GM18508 (cell line): ENCODE results near the gene PRKCE.

Experiments
- ATAC-seq: cut with Tn5 transposase; IDR thresholded peaks from one replicate; pipeline ENCODE4 v1.9.1; 2021; ENCODE audit warnings: moderate number of reproducible peaks; ENCODE audit not compliant: insufficient read depth, unreplicated experiment

Gene PRKCE

DNA sequence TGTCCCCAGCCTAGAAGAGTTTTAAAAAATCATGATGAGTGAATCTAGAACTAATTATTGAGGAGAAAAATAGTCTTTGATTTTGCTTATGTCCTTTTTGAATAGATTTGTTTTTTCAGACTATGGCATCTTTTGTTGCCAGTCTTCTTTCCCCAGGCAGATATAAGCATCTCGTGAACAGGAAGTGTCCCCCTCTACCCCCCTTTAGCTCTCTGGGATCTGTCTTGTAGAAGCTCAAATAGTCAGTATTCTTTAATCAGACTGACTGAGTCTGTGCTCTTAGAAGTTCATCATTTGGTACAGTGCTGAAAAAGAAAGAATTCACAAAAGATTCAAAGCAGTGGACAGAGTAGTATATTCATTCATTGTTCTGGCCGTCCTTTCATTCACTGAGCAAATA is 10.4 kb downstream of the PRKCE start:
- ATAC-seq, result no peak

DNA sequence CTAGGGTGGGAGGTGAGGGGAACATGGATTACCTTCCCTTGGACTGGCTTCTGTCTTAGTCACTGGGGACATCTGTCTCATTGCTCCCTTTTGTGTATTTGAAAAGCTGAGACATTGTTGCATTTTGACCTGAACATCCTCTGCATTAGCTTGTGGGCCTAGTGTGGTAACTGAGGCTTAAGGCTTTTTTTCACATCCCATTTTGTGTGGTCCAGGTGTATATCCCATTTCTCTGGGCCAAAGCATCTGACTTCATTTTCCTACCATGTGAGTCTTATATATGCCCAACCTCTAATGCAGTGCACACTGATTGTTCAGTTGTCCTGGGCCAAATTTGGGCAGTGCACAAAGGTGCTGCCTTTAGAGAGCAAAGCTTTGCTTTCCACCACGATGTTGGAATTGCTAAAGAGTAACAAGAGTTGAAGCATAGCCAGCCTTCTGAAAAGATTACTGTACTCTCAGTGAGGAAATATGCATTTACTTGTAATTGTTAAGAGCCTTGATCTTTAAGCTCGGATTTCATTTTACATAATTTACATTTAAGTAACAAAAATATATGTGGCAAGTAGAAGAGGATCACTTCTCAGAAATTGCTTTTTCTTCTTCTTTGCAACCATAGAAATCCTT is 13.3 kb downstream of the PRKCE start:
- ATAC-seq, result no peak

DNA sequence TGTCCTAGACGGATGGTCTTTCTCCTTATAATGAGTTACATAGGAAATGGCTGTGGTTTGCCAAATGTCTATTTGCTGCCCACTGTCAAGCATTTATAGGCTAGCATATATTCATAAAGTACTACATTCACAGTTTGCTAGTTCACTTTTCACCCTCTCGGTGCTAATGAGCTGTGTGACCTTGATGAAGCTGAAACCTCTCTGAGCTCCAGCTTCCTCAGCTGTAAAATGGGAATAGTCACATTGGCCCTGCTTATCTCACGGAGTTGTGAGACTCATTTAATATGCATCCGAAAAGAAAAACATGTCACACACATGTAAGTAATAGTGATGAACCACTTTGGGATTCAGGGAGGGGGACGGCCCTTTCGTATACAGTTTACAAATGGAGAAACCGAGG is 17.0 kb downstream of the PRKCE start:
- ATAC-seq, result no peak

DNA sequence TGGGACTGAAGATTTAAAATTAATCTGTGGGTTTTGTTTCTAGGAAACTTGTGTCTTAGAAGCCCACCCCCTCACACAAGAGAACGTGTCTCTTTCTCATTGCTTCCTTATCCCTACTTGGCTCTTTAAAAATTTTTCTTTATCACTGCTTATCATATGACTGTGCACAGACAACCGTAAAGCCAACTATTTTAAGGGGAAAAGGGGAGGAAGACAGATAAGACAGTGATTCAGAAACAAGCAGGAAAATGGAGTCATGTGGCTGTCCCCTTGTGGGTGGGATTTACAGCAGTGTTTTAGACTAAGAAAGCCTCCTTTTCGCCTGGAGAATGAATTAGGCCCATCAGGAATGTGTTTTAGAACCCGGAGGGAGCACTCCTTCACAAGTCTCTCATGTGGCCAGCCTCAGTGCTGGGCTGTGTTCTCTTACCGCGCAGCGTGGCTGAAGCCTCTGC is 17.6 kb downstream of the PRKCE start:
- ATAC-seq, result no peak

DNA sequence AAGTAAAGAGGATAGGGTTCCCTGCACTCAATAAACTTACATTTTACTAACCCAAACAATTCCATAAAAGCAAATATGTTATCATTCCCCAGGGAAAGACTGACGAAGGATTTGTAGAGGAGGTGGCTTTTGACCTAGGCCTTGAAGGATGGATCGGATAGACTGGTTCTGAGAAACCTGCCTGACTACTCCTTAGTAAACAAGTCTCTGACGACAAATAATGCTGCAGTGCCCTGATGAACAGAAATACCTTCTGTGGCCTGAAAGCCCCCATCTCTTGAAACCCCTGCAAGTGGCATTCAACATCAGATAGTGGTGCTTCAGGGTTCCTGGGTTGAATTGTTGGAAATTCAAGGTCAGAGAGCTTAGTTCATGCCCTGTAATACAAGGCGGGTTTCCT is 19.2 kb downstream of the PRKCE start:
- ATAC-seq, result no peak

DNA sequence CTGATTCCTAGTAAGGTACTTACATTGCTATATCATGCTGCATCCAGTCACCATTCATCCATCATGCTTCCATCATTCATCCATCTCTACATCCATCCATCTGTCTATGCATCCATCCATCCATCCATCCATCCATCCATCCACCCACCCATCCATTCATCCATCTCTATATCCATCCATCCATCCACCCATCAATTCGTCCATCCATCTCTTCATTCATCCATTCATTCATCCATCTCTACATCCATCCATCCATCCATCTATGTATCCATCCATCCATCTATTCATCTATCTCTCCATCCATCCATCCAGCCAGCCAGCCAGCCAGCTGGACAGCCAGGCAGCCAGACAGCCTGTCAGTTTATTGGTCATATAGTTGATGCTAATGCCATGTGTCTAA is 20.7 kb downstream of the PRKCE start:
- ATAC-seq, result no peak

DNA sequence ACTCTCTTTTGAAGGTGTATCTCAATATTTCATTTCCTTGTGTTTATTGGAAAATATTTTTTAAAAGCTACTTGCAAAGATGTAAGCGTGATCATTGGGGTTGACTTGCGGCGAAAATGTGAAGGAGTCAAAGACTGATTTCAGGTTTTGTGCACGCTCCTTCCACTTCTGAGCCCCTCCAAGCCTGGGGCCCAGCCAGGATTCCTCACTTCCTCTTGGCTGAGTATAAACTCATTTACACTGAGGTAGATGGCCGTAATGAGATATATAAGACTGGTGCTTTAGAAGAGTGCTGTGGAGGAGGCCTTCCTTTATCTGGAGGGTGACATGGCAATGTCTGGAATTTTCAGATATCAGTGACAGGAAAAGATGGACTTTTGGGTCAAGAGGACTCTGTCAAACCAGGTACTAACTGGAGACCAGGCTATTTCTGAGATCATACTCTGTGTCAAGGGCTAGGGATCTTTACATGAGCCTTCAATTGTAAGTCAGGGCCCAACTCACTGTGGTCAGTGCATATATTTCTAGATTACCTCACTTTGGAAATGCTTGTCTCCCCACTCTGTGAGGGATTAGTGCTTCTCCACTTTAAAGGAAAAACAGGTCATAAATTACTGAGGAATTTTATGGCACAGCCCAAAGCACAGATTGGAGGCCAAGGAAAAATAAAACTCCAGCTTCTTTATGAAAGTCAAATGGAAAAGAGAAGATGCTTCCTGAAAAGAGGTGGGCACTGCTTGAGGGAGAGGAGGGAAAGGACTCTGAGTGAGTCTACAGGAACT is 22.8 kb downstream of the PRKCE start:
- no peak for ATAC-seq

DNA sequence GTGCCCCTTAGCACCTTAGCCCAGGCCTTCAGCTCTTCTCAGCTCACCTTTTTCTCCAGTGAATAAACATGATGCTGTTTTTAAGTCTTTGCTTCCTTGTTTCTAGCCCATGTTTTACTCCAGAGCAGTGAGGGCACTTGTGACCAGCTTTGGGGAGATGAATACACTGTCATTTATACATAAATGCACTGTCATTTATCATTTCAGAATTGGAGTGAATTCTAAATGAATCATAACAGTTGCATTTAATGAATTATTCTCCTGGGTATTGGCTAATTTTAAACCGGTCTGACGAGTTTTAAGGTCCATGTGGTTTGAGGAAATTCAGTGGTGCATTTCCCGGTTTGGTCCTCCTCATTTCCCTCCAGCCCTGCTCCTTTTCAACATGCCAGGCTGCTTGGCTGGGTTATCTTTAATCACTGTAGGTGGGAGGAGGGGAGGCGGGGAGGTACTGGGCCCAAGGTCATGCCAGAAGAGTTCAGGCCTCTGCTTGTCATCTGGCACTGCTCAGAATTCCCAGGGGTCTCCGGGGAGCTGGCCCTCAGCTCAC is 23.9 kb downstream of the PRKCE start:
- no peak for ATAC-seq

DNA sequence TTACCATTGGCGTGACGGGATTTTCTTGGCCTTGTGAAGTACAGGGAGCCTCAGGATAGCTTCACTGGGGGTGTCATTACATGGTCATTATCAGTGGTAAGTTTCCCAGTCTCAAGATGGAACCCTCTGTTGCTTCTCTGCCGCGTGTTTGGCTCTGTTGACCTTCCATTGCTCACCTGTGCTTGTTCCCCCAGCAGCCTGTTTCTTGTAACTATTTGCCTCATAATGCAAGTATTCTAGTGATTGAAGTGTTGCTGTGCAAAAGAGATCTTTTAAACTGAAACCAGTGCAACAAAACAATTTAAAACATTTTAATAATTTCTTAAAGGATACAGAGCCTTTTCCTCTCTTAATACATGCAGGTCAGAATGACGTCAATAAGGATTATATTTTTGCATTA is 24.6 kb downstream of the PRKCE start:
- no peak for ATAC-seq

DNA sequence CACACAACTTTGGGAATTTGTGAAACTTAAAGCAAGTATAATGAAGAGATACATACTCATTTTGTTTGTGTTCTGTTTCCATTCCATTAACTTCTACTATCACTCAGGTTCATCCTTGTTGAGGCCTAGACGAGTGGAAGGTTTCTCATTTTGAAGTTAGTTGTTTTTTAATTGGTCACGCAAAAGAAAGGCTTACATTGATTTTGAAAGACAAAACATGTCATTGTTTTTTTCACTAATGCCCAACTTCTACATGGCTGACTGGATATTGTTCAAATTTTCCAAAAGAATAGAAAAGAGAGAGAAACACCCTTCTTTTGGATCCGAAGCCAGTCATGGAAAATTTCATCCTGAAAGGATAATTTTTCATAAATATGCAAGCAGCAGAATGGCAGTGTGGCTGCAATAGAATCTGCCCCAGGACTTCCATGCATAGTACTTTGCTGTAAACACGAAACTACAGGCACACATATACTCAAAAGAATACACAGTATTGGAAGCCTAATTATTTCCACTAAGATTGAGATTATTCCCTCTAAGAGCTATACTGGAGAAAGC is 27.4 kb downstream of the PRKCE start:
- ATAC-seq, result no peak

DNA sequence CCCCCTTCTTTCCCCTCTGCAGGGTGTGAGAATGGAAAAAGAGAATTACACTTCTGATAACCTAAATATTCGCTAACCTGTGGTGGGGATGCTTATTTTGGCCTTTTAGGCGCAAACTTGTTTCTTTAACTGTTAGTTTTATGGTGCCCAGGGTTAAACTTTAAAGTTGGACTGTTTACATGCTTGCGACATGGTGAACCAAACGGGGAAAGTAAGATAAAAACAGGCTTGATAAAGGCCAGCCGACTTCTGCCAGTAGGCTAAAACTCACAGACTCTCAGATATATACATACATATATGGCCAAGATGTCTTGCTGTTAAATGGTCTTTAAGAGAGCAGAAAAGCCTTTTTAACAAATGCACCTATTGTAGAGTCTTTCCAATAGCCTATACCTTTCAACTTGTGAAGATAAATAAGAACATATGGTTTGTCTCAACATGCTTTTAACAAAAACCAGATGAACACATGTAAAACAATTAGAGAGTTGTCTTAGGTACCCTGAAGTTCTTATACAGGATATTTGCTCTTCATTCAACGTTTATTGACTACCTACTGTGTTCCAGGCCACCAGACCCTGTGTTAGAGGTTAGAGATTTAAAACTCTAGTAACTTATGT is 29.0 kb downstream of the PRKCE start:
- no peak for ATAC-seq

DNA sequence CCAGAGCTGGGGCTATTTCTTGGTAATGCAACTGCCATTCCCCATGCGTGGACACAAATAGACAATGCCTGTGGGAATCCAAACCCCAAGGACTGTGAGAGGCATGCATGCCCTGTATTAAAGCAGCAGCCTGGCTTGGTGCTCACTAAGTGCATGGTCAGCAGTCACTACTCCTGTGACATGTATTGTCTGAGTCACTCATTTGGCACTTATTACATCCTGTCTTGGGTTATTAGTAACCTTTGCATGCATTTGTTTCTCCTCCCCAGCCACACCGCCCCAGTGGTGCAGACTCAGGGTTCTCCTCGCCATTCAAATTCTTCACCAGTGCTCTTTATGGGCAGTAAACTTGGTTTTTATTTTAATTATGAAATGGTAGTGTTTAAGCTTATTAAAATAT is 30.2 kb downstream of the PRKCE start:
- peak; percentile 96 for ATAC-seq

DNA sequence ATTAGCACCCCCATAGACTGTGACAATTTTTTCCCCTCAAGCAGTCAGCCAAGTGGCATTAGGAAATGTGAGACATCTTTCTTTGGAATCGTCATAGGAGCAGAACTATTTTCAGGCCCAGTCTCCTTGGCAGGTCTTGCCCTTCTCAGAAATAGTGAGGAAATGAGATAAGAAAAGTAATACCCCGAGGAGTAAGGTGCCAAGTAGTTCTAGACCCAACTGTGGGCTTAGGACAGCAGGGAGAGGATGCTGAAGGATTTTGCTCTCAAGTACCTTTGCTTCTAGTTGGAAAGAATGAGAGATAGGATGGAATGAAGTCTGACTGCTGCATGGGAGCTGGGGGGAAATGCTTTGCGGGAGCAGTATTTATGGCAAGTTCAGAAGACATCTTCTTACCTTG is 31.8 kb downstream of the PRKCE start:
- no peak for ATAC-seq

DNA sequence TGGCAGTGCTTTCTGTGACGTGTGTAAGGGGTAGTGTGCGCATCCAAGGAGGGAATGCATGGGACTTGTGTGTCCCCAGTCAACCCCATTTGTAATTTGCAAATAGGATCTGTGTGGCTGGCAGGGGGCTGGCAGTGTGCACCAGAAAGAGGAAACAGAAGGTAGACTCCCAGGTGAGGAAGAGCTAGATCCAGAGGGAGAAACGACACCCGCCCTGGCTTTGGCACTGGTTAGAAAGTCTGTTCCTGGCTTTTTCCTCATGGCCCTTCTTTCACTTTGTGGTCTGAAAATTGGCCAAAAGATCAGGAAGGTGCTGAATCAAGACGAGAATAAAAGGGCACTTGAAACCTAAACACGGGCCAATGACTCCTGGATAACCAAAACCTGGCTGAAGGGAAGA is 33.3 kb downstream of the PRKCE start:
- ATAC-seq, result no peak

DNA sequence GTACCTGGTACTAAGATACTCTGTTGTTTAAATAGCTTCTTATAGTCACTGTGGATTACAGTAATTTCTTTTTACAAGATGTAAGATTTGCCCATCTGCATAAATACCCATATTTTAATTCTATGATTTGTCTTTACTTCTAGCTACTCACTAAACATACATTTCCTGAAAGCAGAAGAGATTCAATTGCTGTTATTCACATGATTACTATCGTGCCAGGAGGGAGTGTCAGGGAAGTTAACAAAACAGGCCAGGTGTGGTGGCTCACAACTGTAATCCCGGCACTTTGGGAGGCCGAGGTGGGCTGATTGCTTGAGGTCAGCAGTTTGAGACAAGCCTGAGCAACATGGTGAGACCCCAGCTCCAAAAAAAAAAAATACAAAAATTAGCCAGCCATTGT is 33.8 kb downstream of the PRKCE start:
- ATAC-seq, result no peak

DNA sequence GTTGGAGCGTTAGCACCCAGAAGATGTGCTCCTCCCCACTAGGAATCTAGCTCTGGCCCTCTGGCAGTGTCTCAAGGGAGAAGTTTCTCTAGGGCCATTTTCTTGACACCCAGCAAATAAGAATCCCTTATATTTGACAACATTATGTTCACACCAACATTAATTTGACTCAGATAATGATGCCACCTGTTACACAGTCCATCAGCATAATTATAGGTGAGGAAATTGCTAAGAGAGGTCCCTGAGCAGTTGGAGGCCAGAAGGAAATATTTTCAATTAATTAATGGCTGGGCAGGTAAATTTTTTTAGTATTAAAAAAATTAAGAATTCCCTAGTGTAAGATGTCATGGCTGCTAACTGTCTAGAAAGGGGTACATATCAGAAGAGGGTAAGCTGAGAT is 36.5 kb downstream of the PRKCE start:
- ATAC-seq, result no peak

DNA sequence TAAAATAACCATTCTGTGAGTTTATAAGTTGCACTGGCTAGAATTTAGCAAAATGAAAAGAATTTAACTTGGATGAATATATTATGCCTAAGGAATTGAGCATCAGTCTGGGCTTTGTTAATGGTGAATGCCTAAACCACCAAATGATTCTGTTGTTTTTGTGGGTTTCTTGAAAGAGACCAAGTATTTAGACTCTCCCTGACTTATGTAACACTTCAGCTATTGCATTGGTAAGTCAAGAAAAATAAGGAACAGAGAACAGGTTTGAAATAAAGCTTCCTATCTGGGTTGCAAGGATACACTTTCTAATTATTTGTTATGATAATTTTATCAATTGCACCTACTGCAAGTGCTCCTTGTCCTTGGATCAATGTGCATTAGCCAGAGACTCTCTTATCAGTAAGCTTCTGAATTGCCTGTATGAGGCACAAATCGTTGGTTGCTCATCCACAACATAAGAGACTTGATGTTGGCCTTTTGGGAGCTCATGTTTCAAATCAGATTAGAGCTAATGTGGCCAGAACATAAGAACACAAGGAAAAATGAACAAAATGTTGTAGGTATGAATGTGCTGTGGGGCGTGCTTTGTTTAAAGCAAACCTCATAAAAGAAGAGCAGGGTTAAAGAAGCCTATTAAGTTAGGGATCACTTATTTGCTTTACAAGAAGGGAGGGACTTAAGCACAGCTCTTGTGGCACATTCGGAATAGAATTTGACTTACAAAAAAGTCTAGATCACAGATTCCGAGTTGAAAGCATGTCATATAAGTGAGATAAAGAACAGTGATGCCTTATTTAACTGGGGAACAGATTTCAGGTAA is 37.2 kb downstream of the PRKCE start:
- no peak for ATAC-seq

DNA sequence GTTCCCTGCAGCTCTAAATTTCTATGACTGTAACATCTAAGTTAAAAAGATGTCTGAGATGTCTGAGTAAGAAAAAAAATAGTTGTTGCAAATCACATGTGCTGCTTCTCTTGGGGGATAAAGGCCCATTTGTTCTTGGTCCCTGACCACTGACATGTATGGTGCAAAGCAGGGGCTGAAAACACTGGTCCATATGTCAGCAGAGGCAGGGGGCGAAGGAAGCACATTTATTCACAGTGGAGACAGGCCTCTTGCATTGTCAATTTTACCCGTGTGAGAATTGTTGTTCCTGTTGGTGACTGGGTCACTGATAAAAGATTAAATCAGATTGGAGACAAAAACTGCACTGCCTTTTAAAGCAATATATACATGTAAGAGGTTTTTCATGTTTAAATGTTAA is 38.8 kb downstream of the PRKCE start:
- ATAC-seq, result no peak

DNA sequence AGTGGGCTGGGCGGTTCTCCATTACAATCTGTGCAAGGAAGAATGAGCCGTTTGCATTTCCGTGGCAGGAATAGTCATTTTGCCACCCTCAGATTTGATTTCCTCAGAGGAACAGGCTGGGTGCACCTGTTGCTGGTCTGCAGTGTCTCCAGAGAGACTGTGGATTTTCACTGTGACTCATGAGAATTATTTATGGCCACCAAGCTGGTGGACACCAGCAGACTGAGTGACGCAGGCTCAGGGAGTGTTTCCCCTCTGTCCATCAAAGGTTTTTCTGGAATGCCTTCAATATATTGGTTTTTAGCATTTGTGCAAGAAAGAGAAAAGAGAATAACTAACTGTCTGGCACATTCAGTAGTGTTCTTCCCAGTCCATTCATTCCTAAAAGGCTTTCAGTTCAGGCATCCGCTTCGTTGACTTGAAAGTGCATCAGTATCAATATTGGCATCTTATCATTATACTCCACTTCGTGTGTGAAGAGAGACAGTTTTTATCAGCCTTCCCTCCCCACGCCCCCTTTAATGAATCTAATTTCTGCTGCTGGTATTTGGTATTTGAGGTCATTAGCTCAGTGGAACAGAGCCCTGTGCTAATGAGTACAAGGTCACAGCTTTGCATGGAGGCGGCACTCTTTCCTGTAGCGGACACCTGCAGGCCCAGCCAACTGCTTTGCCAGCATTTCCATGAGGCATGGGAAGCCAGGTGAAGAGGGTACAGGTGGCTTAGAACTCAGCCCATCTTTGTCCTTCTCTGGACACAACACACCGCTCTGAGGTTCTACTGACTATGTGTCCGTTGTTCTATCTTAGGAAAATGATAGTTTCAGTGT is 39.9 kb downstream of the PRKCE start:
- peak; percentile 58 for ATAC-seq
